K562 (cell line): ENCODE measurements around the gene NOS2. TPM values are rescaled to one million over a fixed set of nuclear protein-coding genes. Genes with fewer than 3 reads are reported as not detected.
A peak's percentile ranks its signal among the peaks of the same experiment; 100 is the strongest.

Source experiments
- ATAC-seq: fragments of 200-7000 bp; cut with Tn5 transposase; 3 replicates; pipeline ENCODE4 v1.9.1; 2020; ENCODE audit warnings: moderate library complexity
- BruUV-seq: library from RNA; stranded (reverse); fragments of 400-500 nt; replicated peaks from 2 replicates; lab custom pipeline; 2021; lab: Mats Ljungman, UMichigan
- CTCF ChIA-PET: fragments of 300-600 bp; formaldehyde crosslinking; extraction: SDS; loops from one replicate; lab custom pipeline; 2021; ENCODE audit warnings: low intra/inter-chr PET ratio; lab: Yijun Ruan, JAX
- POLR2A ChIA-PET: fragments of 300-600, 350-650 bp; sonication (Branson Sonifier 250); formaldehyde crosslinking; extraction: SDS; loops from one replicate; lab custom pipeline; 2021; ENCODE audit warnings: antibody characterized with exemption, inconsistent platforms; lab: Yijun Ruan, JAX
- DNase-seq, 4 experiments: peaks; one replicate each; pipeline versions ENCODE4 v3.0.0 to v3.0.0-alpha.2; 2011 to 2018; ENCODE audit warnings: low spot score in 3 of 4, mixed read lengths in 3 of 4; ENCODE audit errors: extremely low read depth in 1 of 4
- FAIRE-seq: peaks from 2 replicates; lab custom pipeline; 2011; peaks lifted over from hg19 to GRCh38; lab: Jason Lieb, UNC
- H2AFZ ChIP-seq: 2 replicates; pipeline ENCODE4 v1.6.0; 2011; ENCODE audit warnings: low read depth, low read length, control low read depth, inconsistent platforms
- H3K27ac ChIP-seq: fragments of 200-600 bp; 3 replicates; pipeline ENCODE4 v1.8.0; 2011; ENCODE audit warnings: low read depth, mild to moderate bottlenecking, control low read depth, inconsistent platforms, low read length, moderate library complexity, mixed read lengths; ENCODE audit errors: extremely low read depth
- H3K27me3 ChIP-seq, 2 experiments: fragments of 300-600 bp in 1 of 2; 2 replicates in 1 of 2; 3 replicates in 1 of 2; pipeline versions ENCODE4 v1.6.0 to v1.8.0; 2011; ENCODE audit warnings: inconsistent platforms in 2 of 2, low read length in 2 of 2, mild to moderate bottlenecking in 1 of 2, mixed read lengths in 1 of 2, moderate library complexity in 1 of 2; ENCODE audit not compliant: control insufficient read depth in 2 of 2, insufficient read depth in 2 of 2
- H3K36me3 ChIP-seq: fragments of 300-600 bp; 3 replicates; pipeline ENCODE4 v1.8.0; 2011; ENCODE audit warnings: mild to moderate bottlenecking, low read length, inconsistent platforms; ENCODE audit not compliant: control insufficient read depth, insufficient read depth
- H3K4me1 ChIP-seq, 2 experiments: fragments of 200-600 bp in 1 of 2; replicated peaks in 1 of 2; 2 replicates in 1 of 2; 3 replicates in 1 of 2; pipeline versions ENCODE4 v1.5.1 to v1.8.0; 2011; ENCODE audit warnings: inconsistent platforms in 2 of 2, low read length in 2 of 2, mild to moderate bottlenecking in 1 of 2, mixed read lengths in 1 of 2, moderate library complexity in 1 of 2; ENCODE audit not compliant: control insufficient read depth in 2 of 2, insufficient read depth in 2 of 2
- H3K4me2 ChIP-seq: 2 replicates; pipeline ENCODE4 v1.6.1; 2011; ENCODE audit warnings: low read length, control low read depth, inconsistent platforms, mixed read lengths; ENCODE audit not compliant: insufficient read depth
- H3K4me3 ChIP-seq: fragments of 200-600 bp; sonication (generic), shearing (Covaris generic); 2 replicates; pipeline ENCODE4 v1.5.1; 2016; ENCODE audit warnings: control low read depth, inconsistent platforms
- H3K79me2 ChIP-seq: fragments of 200-600 bp; 3 replicates; pipeline ENCODE4 v1.8.0; 2011; ENCODE audit warnings: low read length, inconsistent platforms; ENCODE audit not compliant: control insufficient read depth, insufficient read depth
- H3K9ac ChIP-seq, 2 experiments: 2 replicates each; pipeline versions ENCODE4 v1.6.0 to v1.6.1; 2011; ENCODE audit warnings: low read depth in 2 of 2, low read length in 2 of 2, control low read depth in 1 of 2, inconsistent platforms in 1 of 2, mild to moderate bottlenecking in 1 of 2, mixed read lengths in 1 of 2; ENCODE audit not compliant: insufficient read depth in 1 of 2
- H3K9me1 ChIP-seq: one replicate; pipeline ENCODE4 v1.6.0; 2011; ENCODE audit warnings: inconsistent platforms, mild to moderate bottlenecking, low read length, moderate library complexity; ENCODE audit not compliant: control insufficient read depth, insufficient read depth
- H3K9me3 ChIP-seq: replicated peaks from 2 replicates; pipeline ENCODE4 v1.5.1; 2011; ENCODE audit warnings: low read depth, low read length, inconsistent platforms; ENCODE audit not compliant: control insufficient read depth, insufficient read depth
- H4K20me1 ChIP-seq: replicated peaks from 2 replicates; pipeline ENCODE4 v1.6.1; 2011; ENCODE audit warnings: low read length, inconsistent platforms, mixed read lengths; ENCODE audit not compliant: control insufficient read depth, insufficient read depth
- ESRRA ChIP-seq: fragments of 450-650 bp; IDR thresholded peaks from 2 replicates; pipeline ENCODE4 v1.6.1; 2014; ENCODE audit warnings: low read depth, mild to moderate bottlenecking, moderate library complexity, borderline replicate concordance
- MITF ChIP-seq: IDR thresholded peaks from 2 replicates; pipeline ENCODE4 v1.6.1; 2014; ENCODE audit warnings: antibody characterized with exemption
- PHF20 ChIP-seq: fragments of 450-650 bp; IDR thresholded peaks from 2 replicates; pipeline ENCODE4 v1.6.1; 2018; ENCODE audit not compliant: partially characterized antibody
- RCOR1 ChIP-seq, 2 experiments: IDR thresholded peaks; 2 replicates each; pipeline ENCODE4 v1.6.1; 2012; ENCODE audit warnings: low read depth in 2 of 2, low read length in 2 of 2, borderline replicate concordance in 1 of 2, improper control_type of control experiment in 1 of 2
- RNF219 ChIP-seq: fragments of 250-450 bp; sonication (Bioruptor Pico); IDR thresholded peaks from 2 replicates; pipeline ENCODE4 v1.5.0; 2022; ENCODE audit warnings: mild to moderate bottlenecking
- SPI1 ChIP-seq: IDR thresholded peaks from 2 replicates; pipeline ENCODE4 v1.6.1; 2011; ENCODE audit warnings: low read depth, low read length, control low read depth, borderline replicate concordance
- TAF15 ChIP-seq: fragments of 200-400 bp; formaldehyde crosslinking; IDR thresholded peaks from 2 replicates; pipeline ENCODE4 v1.6.1; 2017; ENCODE audit warnings: mild to moderate bottlenecking, low read depth, low read length, moderate library complexity
- TEAD1 ChIP-seq, 2 experiments: fragments of 450-650 bp in 1 of 2; sonication (generic) in 1 of 2; formaldehyde crosslinking; IDR thresholded peaks; 2 replicates each; pipeline versions ENCODE4 v1.4.0 to v1.8.0; 2020 to 2022; ENCODE audit warnings: mild to moderate bottlenecking in 2 of 2, missing genetic modification reagents in 1 of 2
- ZNF184 ChIP-seq: sonication (generic); formaldehyde crosslinking; IDR thresholded peaks from 2 replicates; pipeline ENCODE4 v1.5.0; 2020; ENCODE audit warnings: missing genetic modification reagents
- ZNF217 ChIP-seq: sonication (generic); formaldehyde crosslinking; IDR thresholded peaks from 2 replicates; pipeline ENCODE4 v1.8.0; 2022; ENCODE audit warnings: mild to moderate bottlenecking, missing genetic modification reagents
- ZNF764 ChIP-seq: fragments of 250-450 bp; sonication (Bioruptor Pico); IDR thresholded peaks from 2 replicates; pipeline ENCODE4 v1.4.0; 2020; ENCODE audit warnings: low read depth, mild to moderate bottlenecking, moderate library complexity
- WGBS: fragments of 100-300 bp; shearing (Covaris generic); methylation state at CpG from one replicate; pipeline ENCODE4 v1.1.6; 2016; ENCODE audit warnings: low coverage, mixed read lengths; ENCODE audit not compliant: insufficient coverage; ENCODE audit errors: missing lambda C conversion rate; 5-methylcytosine and 5-hydroxymethylcytosine counted together
- in situ Hi-C: fragments of 300-500 bp; cut with MboI; formaldehyde crosslinking; loops from 4 replicates; pipeline ENCODE4 v1.15.0; 2018; ENCODE audit warnings: inconsistent platforms, mixed read lengths
- intact Hi-C: fragments of 100-400 bp; cut with micrococcal nuclease; formaldehyde crosslinking; loops from 2 replicates; pipeline ENCODE4 v1.14.2; 2022
- polyA plus RNA-seq, 8 experiments: library from polyadenylated mRNA; depleted of rRNA in 4 of 8; stranded (reverse) in 5 of 8; unstranded in 3 of 8; fragments of >200 nt; fragmentation: Nextera tagmentation in 2 of 8; fragmentation: Illumina TruSeq in 1 of 8; extraction: Ambion mirVana in 2 of 8; extraction: Trizol in 1 of 8; gene quantifications; 2 replicates each; pipeline versions ENCODE4 v1.2.1 to v1.2.3, GENCODE V29; 2011 to 2014; ENCODE audit warnings: inconsistent platforms in 1 of 8, missing spikeins in 1 of 8
- total RNA-seq, 7 experiments: library from RNA; depleted of rRNA in 6 of 7; stranded (reverse); fragments of >200 nt in 6 of 7; fragmentation: Illumina TruSeq in 2 of 7; extraction: Trizol in 2 of 7; gene quantifications; 2 replicates each; pipeline versions ENCODE4 v1.2.1 to v1.2.3, GENCODE V29; 2011 to 2021; ENCODE audit warnings: low replicate concordance in 1 of 7
- TF ChIP-seq, protein P1 (sequence below): IDR thresholded peaks from 2 replicates; pipeline ENCODE4 v1.6.1; 2011; ENCODE audit warnings: borderline replicate concordance, low read depth, mild to moderate bottlenecking, moderate library complexity, low read length; ENCODE audit not compliant: insufficient read depth, poor library complexity, severe bottlenecking
- TF ChIP-seq, protein P2 (sequence below): fragments of 450-650 bp; formaldehyde crosslinking; IDR thresholded peaks from 2 replicates; pipeline ENCODE4 v1.4.0; 2022; ENCODE audit warnings: mild to moderate bottlenecking, moderate library complexity

Gene NOS2
- total and polyA plus RNA-seq, 9 of the 15 experiments (the other 6 are each of a cell fraction or from before 2014, with no cell fraction given), result not detected

GRCh38 chr17:27805520-27806146 lies 5.3 kb upstream of the NOS2 start:
- under 1% methylated on average over 14 of the region's 14 CpGs for WGBS
- no TSS peak for BruUV-seq
- TF ChIP-seq, protein P1, sequence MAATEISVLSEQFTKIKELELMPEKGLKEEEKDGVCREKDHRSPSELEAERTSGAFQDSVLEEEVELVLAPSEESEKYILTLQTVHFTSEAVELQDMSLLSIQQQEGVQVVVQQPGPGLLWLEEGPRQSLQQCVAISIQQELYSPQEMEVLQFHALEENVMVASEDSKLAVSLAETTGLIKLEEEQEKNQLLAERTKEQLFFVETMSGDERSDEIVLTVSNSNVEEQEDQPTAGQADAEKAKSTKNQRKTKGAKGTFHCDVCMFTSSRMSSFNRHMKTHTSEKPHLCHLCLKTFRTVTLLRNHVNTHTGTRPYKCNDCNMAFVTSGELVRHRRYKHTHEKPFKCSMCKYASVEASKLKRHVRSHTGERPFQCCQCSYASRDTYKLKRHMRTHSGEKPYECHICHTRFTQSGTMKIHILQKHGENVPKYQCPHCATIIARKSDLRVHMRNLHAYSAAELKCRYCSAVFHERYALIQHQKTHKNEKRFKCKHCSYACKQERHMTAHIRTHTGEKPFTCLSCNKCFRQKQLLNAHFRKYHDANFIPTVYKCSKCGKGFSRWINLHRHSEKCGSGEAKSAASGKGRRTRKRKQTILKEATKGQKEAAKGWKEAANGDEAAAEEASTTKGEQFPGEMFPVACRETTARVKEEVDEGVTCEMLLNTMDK, result no peak
- TF ChIP-seq ESRRA (no peak), TEAD1 (CRISPR knock-in tag; IDR thresholded peaks at IDR 0.05) (peak in 1 of 2 experiments; percentile 92; a peak in 2 of 4 replicates), RNF219 (no peak), ZNF184 (no peak), SPI1 (peak; percentile 88), ZNF217 (CRISPR knock-in tag) (no peak), TAF15 (no peak), PHF20 (no peak), MITF (no peak), ZNF764 (no peak), RCOR1 (IDR thresholded peaks at IDR 0.05; ENCODE audit: borderline replicate concordance in 1 of 2, low read depth in 2 of 2, low read length in 2 of 2) (peak in 1 of 2 experiments; percentile 42; a peak in 1 of 4 replicates)
- TF ChIP-seq, protein P2, sequence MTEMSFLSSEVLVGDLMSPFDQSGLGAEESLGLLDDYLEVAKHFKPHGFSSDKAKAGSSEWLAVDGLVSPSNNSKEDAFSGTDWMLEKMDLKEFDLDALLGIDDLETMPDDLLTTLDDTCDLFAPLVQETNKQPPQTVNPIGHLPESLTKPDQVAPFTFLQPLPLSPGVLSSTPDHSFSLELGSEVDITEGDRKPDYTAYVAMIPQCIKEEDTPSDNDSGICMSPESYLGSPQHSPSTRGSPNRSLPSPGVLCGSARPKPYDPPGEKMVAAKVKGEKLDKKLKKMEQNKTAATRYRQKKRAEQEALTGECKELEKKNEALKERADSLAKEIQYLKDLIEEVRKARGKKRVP, result no peak

More at GRCh38 chr17:27805520-27806146, 5.3 kb upstream of the NOS2 start:
- H3K9me3 ChIP-seq, result no peaks in the 10 kb centered on the region
- CTCF ChIA-PET, result interaction anchor here (0.7 to 1.8 kb wide), 8 partner anchors 52 to 611 kb away, joined by 3 to 7 read pairs (median 4); partner anchors contain the start of gene LYRM9
- H3K9ac ChIP-seq, result peak overlapping the region in 1 of 2 experiments; percentile 41; a peak in 1 of 4 replicates
- ATAC-seq, result peak; percentile 98
- peak; percentile 79 to 88 (median 82) for DNase-seq
- no peaks in the 10 kb centered on the region for H3K9me1 ChIP-seq
- no peaks in the 10 kb centered on the region for H3K79me2 ChIP-seq
- H3K27me3 ChIP-seq, result peaks cover 2 to 27% of the 10 kb centered on the region in 2 experiments; a peak in 4 of 5 replicates
- no peaks in the 10 kb centered on the region for H3K36me3 ChIP-seq
- intact Hi-C loops, result loop anchor here (1.0 to 10.0 kb wide), 5 partner anchors 43 to 446 kb away; no protein-coding TSS in a partner anchor
- peak overlapping the region; percentile 59; the same call in 1 of the 2 replicates for H3K4me2 ChIP-seq
- in situ Hi-C loops, result loop anchor here (10.0 kb wide), 1 partner anchor 429 kb away; no protein-coding TSS in a partner anchor
- no peaks in the 10 kb centered on the region for H4K20me1 ChIP-seq
- no peak overlapping the region for H3K4me3 ChIP-seq
- H3K27ac ChIP-seq, result no peak overlapping the region
- H3K4me1 ChIP-seq, result peaks cover 0 to 8% of the 10 kb centered on the region in 2 experiments; a peak in 3 of 5 replicates
- peak; percentile 98 for FAIRE-seq
- POLR2A ChIA-PET, result interaction anchor here (0.6 to 1.3 kb wide), 4 partner anchors 12 to 77 kb away, joined by 3 to 5 read pairs (median 4); no protein-coding TSS in a partner anchor
- H2AFZ ChIP-seq, result peak overlapping the region; percentile 54; the same call in 1 of the 2 replicates
